ENCODE data around the gene HSF4.
A peak's percentile ranks its signal among the peaks of the same experiment; 100 is the strongest.

Gene HSF4

GRCh38 chr16:67191995-67192681, 27.6 kb downstream of the HSF4 start, which contains the start of gene E2F4:
Gene E2F4 (plus strand): TSS chr16:67192155. CDS start chr16:67192228, 73 bp downstream.
- peak within 1 kb of the TSS; percentile 73 for H3K4me3 ChIP-seq (ENCODE audit: insufficient read depth, low read depth, low read length, poor library complexity, severe bottlenecking)
- peaks cover 26% of the 10 kb centered on the region for H3K4me1 ChIP-seq (ENCODE audit: control insufficient read depth, insufficient read depth, low read length, poor library complexity, severe bottlenecking)
- H3K36me3 ChIP-seq (ENCODE audit: control insufficient read depth, insufficient read depth, low read length) = peaks cover 29% of the 10 kb centered on the region
- DNase-seq = peak; percentile 72 to 81 (median 75)
- H3K27me3 ChIP-seq (replicated peaks; ENCODE audit: control insufficient read depth, insufficient read depth, low read length, poor library complexity, severe bottlenecking) = no peaks in the 10 kb centered on the region
- H3K27ac ChIP-seq (ENCODE audit: insufficient read depth, low read length, poor library complexity, severe bottlenecking) = peak within 1 kb of the TSS; percentile 85
- no peaks in the 10 kb centered on the region for H3K9me3 ChIP-seq (ENCODE audit: control insufficient read depth, low read length)

GRCh38 chr16:67192781-67193361, 28.3 kb downstream of the HSF4 start:
- peaks cover 26% of the 10 kb centered on the region for H3K4me1 ChIP-seq (ENCODE audit: control insufficient read depth, insufficient read depth, low read length, poor library complexity, severe bottlenecking)
- peak overlapping the region; percentile 73 for H3K4me3 ChIP-seq (ENCODE audit: insufficient read depth, low read depth, low read length, poor library complexity, severe bottlenecking)
- no peaks in the 10 kb centered on the region for H3K9me3 ChIP-seq (ENCODE audit: control insufficient read depth, low read length)
- H3K27me3 ChIP-seq (replicated peaks; ENCODE audit: control insufficient read depth, insufficient read depth, low read length, poor library complexity, severe bottlenecking) = no peaks in the 10 kb centered on the region
- H3K36me3 ChIP-seq (ENCODE audit: control insufficient read depth, insufficient read depth, low read length) = peaks cover 37% of the 10 kb centered on the region
- DNase-seq = no peak
- peak overlapping the region; percentile 85 for H3K27ac ChIP-seq (ENCODE audit: insufficient read depth, low read length, poor library complexity, severe bottlenecking)

GRCh38 chr16:67193536-67193935, 29.0 kb downstream of the HSF4 start:
- H3K36me3 ChIP-seq (ENCODE audit: control insufficient read depth, insufficient read depth, low read length) = peaks cover 42% of the 10 kb centered on the region
- H3K27me3 ChIP-seq (replicated peaks; ENCODE audit: control insufficient read depth, insufficient read depth, low read length, poor library complexity, severe bottlenecking) = no peaks in the 10 kb centered on the region
- peak overlapping the region; percentile 73 for H3K4me3 ChIP-seq (ENCODE audit: insufficient read depth, low read depth, low read length, poor library complexity, severe bottlenecking)
- H3K4me1 ChIP-seq (ENCODE audit: control insufficient read depth, insufficient read depth, low read length, poor library complexity, severe bottlenecking) = peaks cover 26% of the 10 kb centered on the region
- H3K27ac ChIP-seq (ENCODE audit: insufficient read depth, low read length, poor library complexity, severe bottlenecking) = peak overlapping the region; percentile 85
- DNase-seq = no peak
- H3K9me3 ChIP-seq (ENCODE audit: control insufficient read depth, low read length) = no peaks in the 10 kb centered on the region

GRCh38 chr16:67194260-67194659, 29.7 kb downstream of the HSF4 start:
- H3K4me1 ChIP-seq (ENCODE audit: control insufficient read depth, insufficient read depth, low read length, poor library complexity, severe bottlenecking) = peaks cover 26% of the 10 kb centered on the region
- H3K36me3 ChIP-seq (ENCODE audit: control insufficient read depth, insufficient read depth, low read length) = peaks cover 42% of the 10 kb centered on the region
- peak overlapping the region; percentile 15 for H3K27ac ChIP-seq (ENCODE audit: insufficient read depth, low read length, poor library complexity, severe bottlenecking)
- DNase-seq = no peak
- H3K9me3 ChIP-seq (ENCODE audit: control insufficient read depth, low read length) = no peaks in the 10 kb centered on the region
- H3K4me3 ChIP-seq (ENCODE audit: insufficient read depth, low read depth, low read length, poor library complexity, severe bottlenecking) = no peak overlapping the region
- H3K27me3 ChIP-seq (replicated peaks; ENCODE audit: control insufficient read depth, insufficient read depth, low read length, poor library complexity, severe bottlenecking) = no peaks in the 10 kb centered on the region

GRCh38 chr16:67195676-67196075, 31.1 kb downstream of the HSF4 start:
- no peak for DNase-seq
- H3K27ac ChIP-seq (ENCODE audit: insufficient read depth, low read length, poor library complexity, severe bottlenecking) = peak overlapping the region; percentile 7
- H3K9me3 ChIP-seq (ENCODE audit: control insufficient read depth, low read length) = no peaks in the 10 kb centered on the region
- no peaks in the 10 kb centered on the region for H3K27me3 ChIP-seq (replicated peaks; ENCODE audit: control insufficient read depth, insufficient read depth, low read length, poor library complexity, severe bottlenecking)
- no peak overlapping the region for H3K4me3 ChIP-seq (ENCODE audit: insufficient read depth, low read depth, low read length, poor library complexity, severe bottlenecking)
- peaks cover 26% of the 10 kb centered on the region for H3K4me1 ChIP-seq (ENCODE audit: control insufficient read depth, insufficient read depth, low read length, poor library complexity, severe bottlenecking)
- peaks cover 42% of the 10 kb centered on the region for H3K36me3 ChIP-seq (ENCODE audit: control insufficient read depth, insufficient read depth, low read length)

- Histone ChIP-seq H3K27me3 (replicated peaks; ENCODE audit: control insufficient read depth, insufficient read depth, low read length, poor library complexity, severe bottlenecking) (no peaks in the 10 kb centered on the region), H3K4me3 (ENCODE audit: insufficient read depth, low read depth, low read length, poor library complexity, severe bottlenecking) (no peak overlapping the region), H3K9me3 (ENCODE audit: control insufficient read depth, low read length) (no peaks in the 10 kb centered on the region), H3K36me3 (ENCODE audit: control insufficient read depth, insufficient read depth, low read length) (peaks cover 44% of the 10 kb centered on the region), H3K27ac (ENCODE audit: insufficient read depth, low read length, poor library complexity, severe bottlenecking) (peak overlapping the region; percentile 7), H3K4me1 (ENCODE audit: control insufficient read depth, insufficient read depth, low read length, poor library complexity, severe bottlenecking) (peaks cover 20% of the 10 kb centered on the region)
- no peak for DNase-seq
Measured at GRCh38 chr16:67196881-67197280, 32.3 kb downstream of the HSF4 start.

GRCh38 chr16:67197704-67198103, 33.2 kb downstream of the HSF4 start:
- Histone ChIP-seq H3K36me3 (ENCODE audit: control insufficient read depth, insufficient read depth, low read length) (peaks cover 52% of the 10 kb centered on the region), H3K4me1 (ENCODE audit: control insufficient read depth, insufficient read depth, low read length, poor library complexity, severe bottlenecking) (peaks cover 15% of the 10 kb centered on the region), H3K4me3 (ENCODE audit: insufficient read depth, low read depth, low read length, poor library complexity, severe bottlenecking) (no peak overlapping the region), H3K27ac (ENCODE audit: insufficient read depth, low read length, poor library complexity, severe bottlenecking) (peak overlapping the region; percentile 20), H3K27me3 (replicated peaks; ENCODE audit: control insufficient read depth, insufficient read depth, low read length, poor library complexity, severe bottlenecking) (no peaks in the 10 kb centered on the region), H3K9me3 (ENCODE audit: control insufficient read depth, low read length) (no peaks in the 10 kb centered on the region)
- no peak for DNase-seq

GRCh38 chr16:67198238-67198734, 33.7 kb downstream of the HSF4 start:
- peaks cover 58% of the 10 kb centered on the region for H3K36me3 ChIP-seq (ENCODE audit: control insufficient read depth, insufficient read depth, low read length)
- H3K27ac ChIP-seq (ENCODE audit: insufficient read depth, low read length, poor library complexity, severe bottlenecking) = peak overlapping the region; percentile 20
- peaks cover 9% of the 10 kb centered on the region for H3K4me1 ChIP-seq (ENCODE audit: control insufficient read depth, insufficient read depth, low read length, poor library complexity, severe bottlenecking)
- H3K9me3 ChIP-seq (ENCODE audit: control insufficient read depth, low read length) = no peaks in the 10 kb centered on the region
- no peak overlapping the region for H3K4me3 ChIP-seq (ENCODE audit: insufficient read depth, low read depth, low read length, poor library complexity, severe bottlenecking)
- no peaks in the 10 kb centered on the region for H3K27me3 ChIP-seq (replicated peaks; ENCODE audit: control insufficient read depth, insufficient read depth, low read length, poor library complexity, severe bottlenecking)
- no peak for DNase-seq

GRCh38 chr16:67199011-67199807, 34.7 kb downstream of the HSF4 start, which contains the start of gene ELMO3:
Gene ELMO3 (plus strand): TSS chr16:67199131. CDS start chr16:67199327, 196 bp downstream.
- no peak for DNase-seq

More at GRCh38 chr16:67199011-67199807, 34.7 kb downstream of the HSF4 start, which contains the start of gene ELMO3:
- Histone ChIP-seq H3K4me1 (ENCODE audit: control insufficient read depth, insufficient read depth, low read length, poor library complexity, severe bottlenecking) (no peaks in the 10 kb centered on the region), H3K36me3 (ENCODE audit: control insufficient read depth, insufficient read depth, low read length) (peaks cover 65% of the 10 kb centered on the region), H3K27me3 (replicated peaks; ENCODE audit: control insufficient read depth, insufficient read depth, low read length, poor library complexity, severe bottlenecking) (no peaks in the 10 kb centered on the region), H3K9me3 (ENCODE audit: control insufficient read depth, low read length) (no peaks in the 10 kb centered on the region), H3K4me3 (ENCODE audit: insufficient read depth, low read depth, low read length, poor library complexity, severe bottlenecking) (no peak within 1 kb of the TSS), H3K27ac (ENCODE audit: insufficient read depth, low read length, poor library complexity, severe bottlenecking) (peak within 1 kb of the TSS; percentile 20)

All from effector memory CD4-positive, alpha-beta T cell (primary cell).